H1 (cell line): ENCODE results near the gene CDH2.

Experiments
- CHD1 ChIP-seq: IDR thresholded peaks from 2 replicates; pipeline ENCODE4 v1.6.1; 2012; ENCODE audit warnings: low read depth, low read length, improper control_type of control experiment
- CTCF ChIP-seq, 3 experiments: IDR thresholded peaks; 1 replicate in 2 of 3; 2 replicates in 1 of 3; pipeline versions ENCODE4 v1.5.1 to v1.6.1; 2011; ENCODE audit warnings: low read length in 3 of 3, mild to moderate bottlenecking in 3 of 3, inconsistent platforms in 2 of 3, low read depth in 1 of 3, moderate library complexity in 1 of 3; ENCODE audit not compliant: insufficient read depth in 1 of 3; ENCODE audit errors: control extremely low read depth in 1 of 3
- KDM5A ChIP-seq: fragments of 200-600 bp; IDR thresholded peaks from 2 replicates; pipeline ENCODE4 v1.7.1; 2012; ENCODE audit warnings: mild to moderate bottlenecking, low read length, inconsistent platforms, mixed read lengths

- no peak for TF ChIP-seq KDM5A
- TF ChIP-seq CHD1 = no peak
- TF ChIP-seq CTCF (IDR thresholded peaks at IDR 0.05; ENCODE audit: control extremely low read depth in 1 of 3, insufficient read depth in 1 of 3, low read depth in 1 of 3, low read length in 3 of 3) = no peak
Observed at GRCh38 chr18:28027755-28028154, 149.2 kb downstream of the CDH2 start.
